ENCODE measurements around the gene FAM3B.
"Not testable (repeated sequence)": the region's sequence is repeated elsewhere in the genome, so short reads cannot be mapped to it uniquely, and the experiment has no call there.

FAM3B gene

GRCh38 chr21:41316200-41317062, at the start of gene FAM3B:
Gene FAM3B (plus strand): TSS chr21:41316801. CDS start chr21:41316880, 79 bp downstream.
- no peak for DNase-seq (ENCODE audit: low read depth)

DNA sequence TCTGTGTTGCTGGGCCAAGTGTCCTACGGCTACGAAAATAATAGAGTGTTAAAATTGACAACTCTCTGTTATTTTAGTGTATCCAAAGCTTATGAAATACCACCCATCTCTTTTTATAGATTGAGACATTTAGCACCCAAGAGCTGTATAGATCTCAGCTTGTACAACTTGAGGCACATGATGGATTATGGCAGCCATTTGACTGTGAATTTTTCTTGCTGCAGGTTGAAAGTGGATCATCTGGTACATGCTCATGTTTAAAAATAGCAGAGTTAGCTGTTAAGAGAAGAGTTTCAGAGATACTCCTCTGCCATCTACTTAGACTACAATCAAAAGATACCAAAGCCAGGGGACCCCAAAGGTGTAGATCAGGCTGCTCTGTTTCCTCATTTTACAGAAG, 49.3 kb upstream of the FAM3B start:
- DNase-seq (ENCODE audit: low read depth) = no peak

DNA sequence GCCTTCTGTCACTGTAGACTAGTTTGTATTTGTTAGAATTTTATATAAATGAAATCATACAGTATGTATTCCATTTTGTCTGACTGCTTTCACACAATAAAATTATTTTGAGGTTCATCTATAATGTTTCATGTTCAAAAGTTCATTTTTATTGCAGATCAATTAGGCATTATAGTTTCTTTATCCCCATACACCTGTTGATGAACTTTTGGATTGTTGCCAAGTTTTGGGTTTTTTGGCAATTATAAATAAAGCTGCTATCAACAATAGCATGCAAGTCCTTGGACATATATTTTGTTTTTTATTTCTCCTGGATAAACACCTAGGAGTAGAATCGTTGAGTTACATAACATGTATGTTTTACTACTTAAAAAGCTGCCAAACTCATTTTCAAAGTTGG, 47.1 kb upstream of the FAM3B start:
- DNase-seq (ENCODE audit: low read depth) = no peak

DNA sequence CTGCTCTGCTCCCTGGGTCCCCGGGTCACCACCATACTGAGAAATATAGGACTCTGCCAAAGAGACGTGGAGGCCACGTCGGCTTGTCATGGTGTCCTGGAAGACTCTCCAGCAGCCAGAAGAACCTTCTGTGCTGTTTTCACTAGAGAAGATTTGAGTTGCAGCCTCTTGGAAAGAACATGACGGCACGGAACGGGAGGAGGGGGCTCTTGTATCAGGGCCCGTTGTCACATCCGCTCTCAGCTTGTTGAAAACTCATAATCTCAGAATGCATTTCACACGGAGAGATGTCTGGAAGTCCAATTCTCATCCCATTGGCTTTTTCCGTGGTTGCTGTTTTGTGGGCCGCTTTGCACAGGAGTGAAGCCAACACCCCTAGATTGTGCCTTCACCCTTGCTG, 39.4 kb upstream of the FAM3B start:
- DNase-seq (ENCODE audit: low read depth) = no peak

- DNase-seq (ENCODE audit: low read depth) = no peak
Observed at GRCh38 chr21:41277846-41278245, 38.8 kb upstream of the FAM3B start.

DNA sequence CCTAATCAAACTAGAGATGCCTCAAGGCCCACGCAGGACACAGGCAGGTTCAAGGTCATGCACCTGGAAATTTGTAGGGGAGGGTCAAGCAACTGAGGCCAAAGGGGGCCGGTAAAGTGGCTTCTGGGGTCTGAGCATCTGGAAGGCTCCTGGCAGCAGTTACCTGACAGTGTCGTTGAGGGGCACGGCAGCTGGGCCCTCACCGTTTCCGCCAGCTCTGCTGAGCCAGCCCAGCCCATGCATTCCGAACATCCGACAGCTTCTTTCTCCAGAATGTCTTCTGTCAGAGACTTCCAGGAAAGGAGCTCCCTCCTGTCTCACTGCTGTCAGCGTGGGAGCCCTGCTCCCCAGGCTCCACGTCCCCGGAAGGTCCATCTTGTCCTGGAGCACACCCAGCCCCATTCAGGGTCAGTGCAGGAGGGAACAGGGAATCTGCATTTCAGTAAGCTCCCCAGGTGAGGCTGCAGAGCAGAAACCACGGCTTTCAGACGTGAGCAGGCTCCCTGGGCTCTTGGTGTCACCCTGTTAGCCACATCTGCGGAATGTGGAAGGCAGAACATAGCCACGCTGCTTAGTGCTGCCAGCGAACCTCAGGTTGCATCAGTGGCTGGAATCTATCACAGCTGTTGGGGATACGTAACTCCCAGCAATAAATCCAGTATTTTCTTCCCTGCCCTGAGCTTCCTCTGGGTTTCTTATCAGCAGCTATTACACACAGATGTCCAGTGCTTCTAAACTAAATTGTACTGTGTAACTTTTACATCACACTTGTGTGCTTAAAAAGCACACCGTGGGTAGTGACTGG, 36.3 kb upstream of the FAM3B start:
- DNase-seq (ENCODE audit: low read depth) = no peak

- no peak for DNase-seq (ENCODE audit: low read depth)
Observed at GRCh38 chr21:41282412-41282811, 34.2 kb upstream of the FAM3B start.

DNA sequence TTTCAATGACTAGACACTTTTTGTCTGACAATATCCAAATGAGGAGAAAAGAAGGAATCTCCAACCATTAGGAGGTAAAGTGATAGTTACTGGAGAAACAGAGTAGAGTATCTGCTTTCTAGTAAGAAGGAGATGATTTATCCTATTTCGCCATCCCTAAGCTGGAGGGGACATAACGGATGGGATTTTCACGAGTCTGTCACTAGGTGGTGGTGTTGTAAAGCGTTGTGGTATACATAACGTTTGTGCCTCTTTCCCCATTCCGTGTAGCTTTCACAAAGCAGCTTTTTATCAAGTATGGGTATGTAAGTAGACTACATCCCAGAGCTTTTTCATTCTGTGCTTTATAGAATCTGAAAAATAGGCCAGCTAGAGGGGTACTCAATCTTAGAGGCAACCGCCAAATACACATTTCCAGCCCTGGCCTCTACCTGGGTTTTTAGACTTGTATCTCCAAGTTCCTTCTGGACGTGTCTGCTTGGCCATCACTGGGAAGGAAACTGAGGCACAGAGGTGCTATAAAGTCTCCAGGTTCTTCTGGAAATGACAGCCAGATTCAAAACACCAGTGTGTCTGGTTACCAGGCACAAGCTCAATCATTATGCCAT, 33.3 kb upstream of the FAM3B start:
- peak; percentile 14 for DNase-seq (ENCODE audit: low read depth)

- no peak for DNase-seq (ENCODE audit: low read depth)
Observed at GRCh38 chr21:41289431-41289830, 27.2 kb upstream of the FAM3B start.

- no peak for DNase-seq (ENCODE audit: low read depth)
Observed at GRCh38 chr21:41290106-41290799, 26.3 kb upstream of the FAM3B start.

- DNase-seq (ENCODE audit: low read depth) = no peak
Observed at GRCh38 chr21:41294548-41295231, 21.9 kb upstream of the FAM3B start.

- no peak for DNase-seq (ENCODE audit: low read depth)
Observed at GRCh38 chr21:41295721-41296254, 20.8 kb upstream of the FAM3B start.

- no peak for DNase-seq (ENCODE audit: low read depth)
Observed at GRCh38 chr21:41302976-41303375, 13.6 kb upstream of the FAM3B start.

- DNase-seq (ENCODE audit: low read depth) = no peak
Observed at GRCh38 chr21:41304068-41304720, 12.4 kb upstream of the FAM3B start.

GRCh38 chr21:41307219-41307618, 9.4 kb upstream of the FAM3B start:
- no peak for DNase-seq (ENCODE audit: low read depth)

DNA sequence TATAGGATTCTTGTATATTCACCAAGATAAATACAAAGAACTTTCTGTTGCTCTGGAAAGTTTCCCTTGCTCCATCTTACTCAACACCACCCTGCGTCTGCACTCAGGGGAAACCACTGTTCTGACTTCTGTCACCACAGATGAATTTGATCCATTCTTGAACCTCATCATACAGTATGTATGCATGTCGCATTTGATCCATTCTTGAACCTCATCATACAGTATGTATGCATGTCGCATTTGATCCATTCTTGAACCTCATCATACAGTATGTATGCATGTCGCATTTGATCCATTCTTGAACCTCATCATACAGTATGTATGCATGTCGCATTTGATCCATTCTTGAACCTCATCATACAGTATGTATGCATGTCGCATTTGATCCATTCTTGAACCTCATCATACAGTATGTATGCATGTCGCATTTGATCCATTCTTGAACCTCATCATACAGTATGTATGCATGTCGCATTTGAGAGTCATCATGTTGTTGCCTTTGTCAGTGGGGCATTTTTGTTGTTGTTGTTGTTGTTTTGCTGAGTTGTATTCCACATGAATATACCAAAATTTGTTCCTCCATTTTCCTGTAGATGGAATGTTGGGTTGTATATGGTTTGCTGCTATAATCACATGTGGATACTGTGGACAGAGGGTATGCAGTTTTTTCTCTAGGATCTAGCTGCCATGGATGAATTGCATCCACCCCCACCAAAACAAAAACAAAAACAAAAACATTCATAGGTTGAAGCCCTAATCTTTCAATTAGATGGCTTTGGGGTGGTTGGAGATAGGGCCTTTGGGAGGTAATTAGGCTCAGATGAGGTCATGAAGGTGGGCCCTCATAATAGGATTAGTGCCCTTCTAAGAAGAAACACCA, 3.1 kb upstream of the FAM3B start:
- not testable (repeated sequence) for DNase-seq (ENCODE audit: low read depth)

DNA sequence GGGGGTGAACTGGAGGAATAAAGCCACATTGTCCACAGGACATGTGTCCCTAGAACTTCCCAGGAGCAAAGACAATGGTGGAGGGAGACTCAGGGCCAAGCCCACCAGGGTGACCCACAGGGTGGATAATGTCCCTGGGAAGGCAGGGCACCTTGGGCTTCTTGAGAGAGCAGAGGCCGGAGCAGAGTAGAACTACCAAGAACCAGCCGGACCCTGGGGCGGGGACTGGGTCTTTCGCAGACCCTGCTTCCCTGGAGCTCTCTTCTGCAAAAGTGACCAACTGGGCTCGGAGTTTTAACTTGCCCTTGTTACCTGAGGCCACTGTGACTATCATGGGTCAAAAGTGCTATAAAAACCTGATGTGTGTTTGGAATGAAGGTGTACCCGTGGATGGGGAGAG, 875 bp upstream of the FAM3B start:
- no peak for DNase-seq (ENCODE audit: low read depth)

DNA sequence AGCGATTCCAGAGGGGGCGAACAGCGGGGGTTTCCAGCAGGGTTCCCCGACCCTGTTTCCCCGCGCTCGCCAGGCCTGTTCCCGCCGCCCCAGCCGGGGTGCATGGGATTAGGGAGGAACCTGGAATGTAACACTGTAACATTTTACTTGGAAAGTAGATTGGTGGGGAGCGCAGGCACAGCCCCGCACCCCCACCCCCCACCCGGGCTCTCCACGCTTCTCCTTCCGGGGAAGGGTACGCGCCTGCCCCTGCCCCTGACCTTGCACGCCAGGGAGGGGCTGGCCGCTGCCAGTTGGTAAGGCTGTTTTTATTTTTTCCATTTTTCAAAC, 427 bp downstream of the FAM3B start:
- no peak for DNase-seq (ENCODE audit: low read depth)

DNA sequence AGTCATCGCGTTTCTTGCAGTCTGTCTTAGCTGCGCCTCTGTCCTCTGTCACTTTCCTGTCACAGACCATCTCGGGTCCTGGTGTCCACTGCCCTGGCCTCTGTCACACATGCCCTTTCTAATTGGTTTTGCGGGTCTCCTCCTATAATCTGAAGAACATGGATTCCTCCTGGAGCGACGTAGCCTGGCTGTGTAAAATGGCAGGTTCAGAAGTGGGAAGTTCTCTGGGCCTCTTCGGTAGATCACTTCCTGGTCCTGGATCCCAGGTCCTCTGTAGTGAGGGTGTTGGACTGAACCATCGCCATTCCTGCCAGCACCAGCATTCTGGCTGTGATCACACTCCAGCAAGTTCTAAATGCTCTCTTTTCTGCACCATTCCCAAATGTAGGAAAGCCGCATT, 857 bp downstream of the FAM3B start:
- DNase-seq (ENCODE audit: low read depth) = no peak

GRCh38 chr21:41318218-41318617, 1.6 kb downstream of the FAM3B start:
- no peak for DNase-seq (ENCODE audit: low read depth)

All from stimulated activated CD8-positive, alpha-beta memory T cell treated with anti-CD3 and anti-CD28 coated beads, Interleukin-15, amount 100 ng/mL, for 1 hour (primary cell).